Measurements from ENCODE around the gene RNASE1. TPM values are rescaled to one million over a fixed set of nuclear protein-coding genes. Genes with fewer than 3 reads are reported as not detected.

The RNASE1 gene
- polyA plus RNA-seq, 1 donor from 2014 or later, result not detected

DNA sequence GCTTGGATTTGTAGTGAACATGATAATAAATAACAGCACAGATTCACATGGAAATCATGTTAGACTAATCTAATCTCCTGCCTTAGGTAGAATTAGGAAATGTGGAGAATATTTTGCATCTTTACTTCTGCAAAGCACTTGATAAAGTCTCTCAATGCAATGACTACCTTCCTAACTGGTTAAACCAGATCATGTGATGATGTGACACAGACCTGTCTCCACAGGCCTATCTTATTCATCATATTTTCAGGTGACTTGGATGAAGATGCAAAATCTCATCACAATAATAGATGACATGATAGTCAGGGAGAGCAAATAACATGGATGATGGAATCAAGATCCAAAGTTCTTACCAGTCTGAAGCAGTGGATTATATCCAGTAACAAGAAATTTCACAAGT is 38.5 kb upstream of the RNASE1 start:
- Histone ChIP-seq H3K27me3 (ENCODE audit: insufficient read depth, low read depth, low read length) (no peaks in the 10 kb centered on the region), H3K36me3 (ENCODE audit: insufficient read depth, low read length) (no peaks in the 10 kb centered on the region), H3F3A (ENCODE audit: insufficient read depth, low read length, poor library complexity, severe bottlenecking) (no peaks in the 10 kb centered on the region), H3K4me2 (ENCODE audit: low read length) (no peak overlapping the region), H3K9me3 (ENCODE audit: low read length) (no peaks in the 10 kb centered on the region), H2AFZ (ENCODE audit: low read depth, low read length) (no peak overlapping the region), H3K9me2 (ENCODE audit: insufficient read depth, low read length) (no peaks in the 10 kb centered on the region), H3K27ac (ENCODE audit: low read length) (no peak overlapping the region), H3K9ac (ENCODE audit: low read length) (no peak overlapping the region), H4K20me1 (ENCODE audit: insufficient read depth) (no peaks in the 10 kb centered on the region), H3K79me2 (replicated peaks; ENCODE audit: insufficient read depth, low read length) (no peaks in the 10 kb centered on the region), H3K4me3 (ENCODE audit: low read length) (no peak overlapping the region)
- TF ChIP-seq RAD21 (conservative IDR thresholded peaks at IDR 0.05) (no peak), EZH2 (IDR thresholded peaks at IDR 0.05; ENCODE audit: borderline replicate concordance, insufficient read depth, low read length, poor library complexity, severe bottlenecking) (no peak), SMC3 (conservative IDR thresholded peaks at IDR 0.05; ENCODE audit: poor library complexity) (no peak), POLR2AphosphoS5 (IDR thresholded peaks at IDR 0.05) (no peak), CTCF (IDR thresholded peaks at IDR 0.05; ENCODE audit: poor library complexity, severe bottlenecking) (no peak), MXI1 (conservative IDR thresholded peaks at IDR 0.05; ENCODE audit: poor library complexity, severe bottlenecking) (no peak)

DNA sequence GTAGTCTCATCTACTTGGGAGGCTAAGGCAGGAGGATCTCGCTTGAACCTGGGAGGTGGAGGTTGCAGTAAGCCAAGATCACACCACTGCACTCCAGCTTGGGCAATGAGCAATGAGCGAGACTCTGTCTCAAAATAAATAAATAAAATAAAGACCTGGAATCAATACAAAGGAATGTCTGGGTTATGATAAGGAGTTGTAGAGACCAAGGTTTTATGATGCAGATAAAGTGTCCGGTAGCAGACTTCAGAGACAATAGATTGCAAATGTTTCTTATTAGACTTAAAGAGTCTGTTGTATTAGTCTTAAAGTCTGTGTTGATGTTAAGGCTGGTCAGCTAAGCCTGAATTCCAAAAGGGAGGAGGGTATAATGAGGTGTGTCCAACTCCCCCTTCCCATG is 35.2 kb upstream of the RNASE1 start:
- H3K27me3 ChIP-seq (ENCODE audit: insufficient read depth, low read depth, low read length), result no peaks in the 10 kb centered on the region
- H3K79me2 ChIP-seq (replicated peaks; ENCODE audit: insufficient read depth, low read length), result no peaks in the 10 kb centered on the region
- TF ChIP-seq EP300 (conservative IDR thresholded peaks at IDR 0.05; ENCODE audit: poor library complexity, severe bottlenecking) (no peak), SMC3 (conservative IDR thresholded peaks at IDR 0.05; ENCODE audit: poor library complexity) (no peak), RAD21 (conservative IDR thresholded peaks at IDR 0.05) (no peak), MXI1 (conservative IDR thresholded peaks at IDR 0.05; ENCODE audit: poor library complexity, severe bottlenecking) (no peak), EZH2 (IDR thresholded peaks at IDR 0.05; ENCODE audit: borderline replicate concordance, insufficient read depth, low read length, poor library complexity, severe bottlenecking) (no peak), POLR2AphosphoS5 (IDR thresholded peaks at IDR 0.05) (no peak), TAF1 (IDR thresholded peaks at IDR 0.05; ENCODE audit: low read depth) (no peak), CTCF (IDR thresholded peaks at IDR 0.05; ENCODE audit: poor library complexity, severe bottlenecking) (no peak)
- TF ChIP-seq, protein P1, sequence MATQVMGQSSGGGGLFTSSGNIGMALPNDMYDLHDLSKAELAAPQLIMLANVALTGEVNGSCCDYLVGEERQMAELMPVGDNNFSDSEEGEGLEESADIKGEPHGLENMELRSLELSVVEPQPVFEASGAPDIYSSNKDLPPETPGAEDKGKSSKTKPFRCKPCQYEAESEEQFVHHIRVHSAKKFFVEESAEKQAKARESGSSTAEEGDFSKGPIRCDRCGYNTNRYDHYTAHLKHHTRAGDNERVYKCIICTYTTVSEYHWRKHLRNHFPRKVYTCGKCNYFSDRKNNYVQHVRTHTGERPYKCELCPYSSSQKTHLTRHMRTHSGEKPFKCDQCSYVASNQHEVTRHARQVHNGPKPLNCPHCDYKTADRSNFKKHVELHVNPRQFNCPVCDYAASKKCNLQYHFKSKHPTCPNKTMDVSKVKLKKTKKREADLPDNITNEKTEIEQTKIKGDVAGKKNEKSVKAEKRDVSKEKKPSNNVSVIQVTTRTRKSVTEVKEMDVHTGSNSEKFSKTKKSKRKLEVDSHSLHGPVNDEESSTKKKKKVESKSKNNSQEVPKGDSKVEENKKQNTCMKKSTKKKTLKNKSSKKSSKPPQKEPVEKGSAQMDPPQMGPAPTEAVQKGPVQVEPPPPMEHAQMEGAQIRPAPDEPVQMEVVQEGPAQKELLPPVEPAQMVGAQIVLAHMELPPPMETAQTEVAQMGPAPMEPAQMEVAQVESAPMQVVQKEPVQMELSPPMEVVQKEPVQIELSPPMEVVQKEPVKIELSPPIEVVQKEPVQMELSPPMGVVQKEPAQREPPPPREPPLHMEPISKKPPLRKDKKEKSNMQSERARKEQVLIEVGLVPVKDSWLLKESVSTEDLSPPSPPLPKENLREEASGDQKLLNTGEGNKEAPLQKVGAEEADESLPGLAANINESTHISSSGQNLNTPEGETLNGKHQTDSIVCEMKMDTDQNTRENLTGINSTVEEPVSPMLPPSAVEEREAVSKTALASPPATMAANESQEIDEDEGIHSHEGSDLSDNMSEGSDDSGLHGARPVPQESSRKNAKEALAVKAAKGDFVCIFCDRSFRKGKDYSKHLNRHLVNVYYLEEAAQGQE (IDR thresholded peaks at IDR 0.05; ENCODE audit: borderline replicate concordance), result no peak
- H4K20me1 ChIP-seq (ENCODE audit: insufficient read depth), result no peaks in the 10 kb centered on the region
- no peak overlapping the region for H3K27ac ChIP-seq (ENCODE audit: low read length)
- no peak overlapping the region for H3K9ac ChIP-seq (ENCODE audit: low read length)
- H3K9me2 ChIP-seq (ENCODE audit: insufficient read depth, low read length), result no peaks in the 10 kb centered on the region
- H2AFZ ChIP-seq (ENCODE audit: low read depth, low read length), result no peak overlapping the region
- H3K4me3 ChIP-seq (ENCODE audit: low read length), result no peak overlapping the region
- H3K4me2 ChIP-seq (ENCODE audit: low read length), result no peak overlapping the region
- H3F3A ChIP-seq (ENCODE audit: insufficient read depth, low read length, poor library complexity, severe bottlenecking), result no peaks in the 10 kb centered on the region
- H3K36me3 ChIP-seq (ENCODE audit: insufficient read depth, low read length), result no peaks in the 10 kb centered on the region
- H3K9me3 ChIP-seq (ENCODE audit: low read length), result no peaks in the 10 kb centered on the region

Measured in neural cell (in vitro differentiated cells).